ENCODE results near the gene INCA1.

INCA1 gene

GRCh38 chr17:4969551-4970173 lies 27.7 kb downstream of the INCA1 start:
- no peak for DNase-seq

- DNase-seq, result no peak
Measured at GRCh38 chr17:4969047-4969550, 28.2 kb downstream of the INCA1 start.

GRCh38 chr17:4968486-4969046 lies 28.8 kb downstream of the INCA1 start:
- DNase-seq, result no peak

GRCh38 chr17:4967539-4968485 lies 29.5 kb downstream of the INCA1 start, which contains the start of gene SPAG7:
Gene SPAG7 (minus strand): TSS chr17:4967817. CDS start chr17:4967804, 13 bp downstream.
- DNase-seq, result peak; percentile 62

- peak; percentile 93 for DNase-seq
Measured at GRCh38 chr17:4966844-4967538, 30.3 kb downstream of the INCA1 start.

GRCh38 chr17:4965311-4965986 lies 31.9 kb downstream of the INCA1 start:
- DNase-seq, result no peak

GRCh38 chr17:4960279-4960922 lies 36.9 kb downstream of the INCA1 start:
- DNase-seq, result no peak

GRCh38 chr17:4959261-4959965 lies 37.9 kb downstream of the INCA1 start:
- DNase-seq, result no peak

GRCh38 chr17:4958102-4958501 lies 39.2 kb downstream of the INCA1 start:
- DNase-seq, result no peak

GRCh38 chr17:4956493-4957061 lies 40.7 kb downstream of the INCA1 start:
- no peak for DNase-seq

GRCh38 chr17:4955091-4955490 lies 42.2 kb downstream of the INCA1 start:
- no peak for DNase-seq

GRCh38 chr17:4953451-4953961 lies 43.8 kb downstream of the INCA1 start:
- DNase-seq, result no peak

GRCh38 chr17:4951486-4951885 lies 45.8 kb downstream of the INCA1 start:
- DNase-seq, result no peak

GRCh38 chr17:4950746-4951204 lies 46.5 kb downstream of the INCA1 start, which contains the start of gene ENO3:
Gene ENO3 (plus strand): TSS chr17:4951119. CDS start chr17:4951830, 711 bp downstream.
- DNase-seq, result no peak

- DNase-seq, result no peak
Measured at GRCh38 chr17:4950075-4950745, 47.1 kb downstream of the INCA1 start.

GRCh38 chr17:4949321-4950074 lies 47.8 kb downstream of the INCA1 start:
- DNase-seq, result no peak

- DNase-seq, result no peak
Measured at GRCh38 chr17:4948931-4949320, 48.4 kb downstream of the INCA1 start.

GRCh38 chr17:4948166-4948930 lies 49.0 kb downstream of the INCA1 start, which contains the start of gene PFN1:
Gene PFN1 (minus strand): TSS chr17:4948530. CDS start chr17:4948394, 136 bp downstream.
- DNase-seq, result no peak

Measured in NCI-H2029 treated with DMSO at 0.1 percent for 48 hours (cell line).